ENCODE results near the gene DDX56.

The DDX56 gene

DNA sequence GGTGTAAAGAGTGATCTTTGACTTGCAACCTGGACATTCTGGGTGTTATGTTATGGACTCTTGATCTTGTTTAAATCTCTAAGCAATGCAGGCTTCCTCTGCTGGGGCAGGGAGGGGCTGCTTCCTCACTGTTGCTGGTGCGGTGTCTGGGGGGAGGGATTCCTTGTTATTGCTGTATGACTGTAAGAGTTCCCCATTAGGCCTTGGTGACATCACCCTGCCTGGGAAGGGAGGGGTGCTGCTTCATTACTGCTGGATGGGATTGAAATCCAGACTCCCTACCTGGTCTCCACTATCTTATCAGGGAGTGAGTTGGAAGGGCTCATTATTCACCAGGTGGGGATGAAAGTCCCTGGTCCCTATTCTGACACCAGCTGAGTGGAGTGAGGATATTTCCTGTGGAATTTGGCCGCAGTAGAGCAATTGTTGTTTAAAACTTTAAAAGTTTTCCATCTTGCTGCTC lies 41.5 kb upstream of the DDX56 start:
- H3K9ac ChIP-seq (ENCODE audit: low read depth in 1 of 2, low read length in 2 of 2): peak overlapping the region in 1 of 2 donors; percentile 41
- H3K4me1 ChIP-seq (ENCODE audit: control insufficient read depth in 1 of 2, insufficient read depth in 2 of 2, low read length in 2 of 2): peaks cover 42 to 43% of the 10 kb centered on the region in 2 donors
- no peaks in the 10 kb centered on the region for H3K27me3 ChIP-seq (ENCODE audit: control insufficient read depth in 1 of 2, insufficient read depth in 2 of 2, low read length in 2 of 2)
- H3K27ac ChIP-seq (ENCODE audit: low read depth, low read length): peak overlapping the region; percentile 61
- no peak overlapping the region for H3K4me3 ChIP-seq (ENCODE audit: low read depth in 1 of 2, low read length in 2 of 2)
- H3K9me3 ChIP-seq (ENCODE audit: control insufficient read depth in 1 of 2, low read length in 2 of 2): no peaks in the 10 kb centered on the region
- peaks cover 4 to 6% of the 10 kb centered on the region in 2 donors for H3K36me3 ChIP-seq (ENCODE audit: control insufficient read depth in 1 of 2, insufficient read depth in 2 of 2, low read length in 2 of 2)

DNA sequence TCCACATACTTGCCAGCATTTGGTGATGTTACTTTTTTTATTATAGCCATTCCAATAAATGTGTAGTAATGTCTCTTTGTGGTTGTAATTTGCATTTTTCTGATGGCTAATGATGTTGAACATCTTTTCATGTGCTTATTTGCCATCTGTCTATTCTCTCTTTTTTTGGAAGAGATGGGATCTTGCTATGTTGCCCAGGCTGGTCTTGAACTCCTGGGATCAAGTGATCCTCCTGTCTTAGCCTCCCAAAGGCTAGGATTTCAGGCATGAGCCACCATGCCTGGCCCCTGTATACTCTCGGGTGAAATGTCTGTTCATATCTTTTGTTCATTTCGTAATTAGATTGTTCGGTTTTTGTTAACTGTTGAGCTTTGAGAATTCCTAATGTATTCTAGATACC lies 36.1 kb upstream of the DDX56 start:
- H3K4me1 ChIP-seq (ENCODE audit: control insufficient read depth in 1 of 2, insufficient read depth in 2 of 2, low read length in 2 of 2): peaks cover 18 to 19% of the 10 kb centered on the region in 2 donors
- H3K27ac ChIP-seq (ENCODE audit: low read depth, low read length): no peak overlapping the region
- no peak overlapping the region for H3K4me3 ChIP-seq (ENCODE audit: low read depth in 1 of 2, low read length in 2 of 2)
- no peaks in the 10 kb centered on the region for H3K9me3 ChIP-seq (ENCODE audit: control insufficient read depth in 1 of 2, low read length in 2 of 2)
- no peak overlapping the region for H3K9ac ChIP-seq (ENCODE audit: low read depth in 1 of 2, low read length in 2 of 2)
- no peaks in the 10 kb centered on the region for H3K27me3 ChIP-seq (ENCODE audit: control insufficient read depth in 1 of 2, insufficient read depth in 2 of 2, low read length in 2 of 2)
- H3K36me3 ChIP-seq (ENCODE audit: control insufficient read depth in 1 of 2, insufficient read depth in 2 of 2, low read length in 2 of 2): no peaks in the 10 kb centered on the region

DNA sequence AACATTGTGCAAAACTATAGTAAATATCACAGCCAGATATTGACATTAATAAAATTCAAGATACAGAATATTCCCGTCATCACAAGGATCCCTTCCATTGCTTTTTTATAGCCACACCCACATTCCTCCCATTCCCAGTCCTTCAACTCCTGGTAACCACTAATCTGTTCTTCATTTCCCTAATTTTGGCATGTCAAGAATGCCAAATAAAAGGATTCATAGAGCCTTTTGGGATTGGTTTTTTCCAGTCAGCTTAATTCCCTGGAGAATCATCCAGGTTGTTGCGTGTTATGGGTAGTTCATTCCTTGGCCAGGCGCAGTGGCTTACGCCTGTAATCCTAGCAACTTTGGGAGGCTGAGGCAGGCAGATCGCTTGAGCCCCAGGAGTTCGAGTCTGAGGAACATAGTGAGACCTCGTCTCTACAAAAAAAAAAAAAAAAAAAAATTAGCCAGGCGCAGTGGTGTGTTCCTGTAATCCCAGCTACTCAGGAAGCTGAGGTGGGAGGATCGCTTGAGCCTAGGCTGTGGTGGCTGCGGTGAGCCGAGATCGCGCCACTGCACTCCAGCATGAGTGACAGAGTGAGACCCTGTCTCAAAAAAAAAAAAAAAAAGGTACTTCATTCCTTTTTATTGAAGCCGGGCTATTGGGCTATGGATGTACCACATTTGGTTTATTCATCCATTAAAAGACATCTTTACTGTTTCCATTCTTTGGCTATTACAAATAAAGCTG lies 35.4 kb upstream of the DDX56 start:
- Histone ChIP-seq H3K4me3 (ENCODE audit: low read depth in 1 of 2, low read length in 2 of 2) (no peak overlapping the region), H3K9ac (ENCODE audit: low read depth in 1 of 2, low read length in 2 of 2) (no peak overlapping the region), H3K4me1 (ENCODE audit: control insufficient read depth in 1 of 2, insufficient read depth in 2 of 2, low read length in 2 of 2) (peaks cover 12 to 15% of the 10 kb centered on the region in 2 donors), H3K27me3 (ENCODE audit: control insufficient read depth in 1 of 2, insufficient read depth in 2 of 2, low read length in 2 of 2) (no peaks in the 10 kb centered on the region), H3K9me3 (ENCODE audit: control insufficient read depth in 1 of 2, low read length in 2 of 2) (no peaks in the 10 kb centered on the region), H3K27ac (ENCODE audit: low read depth, low read length) (no peak overlapping the region), H3K36me3 (ENCODE audit: control insufficient read depth in 1 of 2, insufficient read depth in 2 of 2, low read length in 2 of 2) (no peaks in the 10 kb centered on the region)

GRCh38 chr7:44607141-44608068 lies 33.7 kb upstream of the DDX56 start:
- peak overlapping the region; percentile 84 to 96 for H3K9ac ChIP-seq (ENCODE audit: low read depth in 1 of 2, low read length in 2 of 2)
- no peaks in the 10 kb centered on the region for H3K9me3 ChIP-seq (ENCODE audit: control insufficient read depth in 1 of 2, low read length in 2 of 2)
- H3K4me1 ChIP-seq (ENCODE audit: control insufficient read depth in 1 of 2, insufficient read depth in 2 of 2, low read length in 2 of 2): peaks cover 12 to 15% of the 10 kb centered on the region in 2 donors
- no peaks in the 10 kb centered on the region for H3K36me3 ChIP-seq (ENCODE audit: control insufficient read depth in 1 of 2, insufficient read depth in 2 of 2, low read length in 2 of 2)
- H3K27ac ChIP-seq (ENCODE audit: low read depth, low read length): peak overlapping the region; percentile 96
- H3K27me3 ChIP-seq (ENCODE audit: control insufficient read depth in 1 of 2, insufficient read depth in 2 of 2, low read length in 2 of 2): no peaks in the 10 kb centered on the region
- peak overlapping the region; percentile 87 to 93 for H3K4me3 ChIP-seq (ENCODE audit: low read depth in 1 of 2, low read length in 2 of 2)

GRCh38 chr7:44606341-44607140 lies 32.8 kb upstream of the DDX56 start, which contains the start of gene OGDH:
OGDH (plus strand) TSS chr7:44606627; CDS start chr7:44624344, 17,717 bp downstream.
- Histone ChIP-seq H3K27me3 (ENCODE audit: control insufficient read depth in 1 of 2, insufficient read depth in 2 of 2, low read length in 2 of 2) (no peaks in the 10 kb centered on the region), H3K4me1 (ENCODE audit: control insufficient read depth in 1 of 2, insufficient read depth in 2 of 2, low read length in 2 of 2) (peaks cover 12 to 15% of the 10 kb centered on the region in 2 donors), H3K4me3 (ENCODE audit: low read depth in 1 of 2, low read length in 2 of 2) (peak within 1 kb of the TSS; percentile 87 to 93), H3K9me3 (ENCODE audit: control insufficient read depth in 1 of 2, low read length in 2 of 2) (no peaks in the 10 kb centered on the region), H3K36me3 (ENCODE audit: control insufficient read depth in 1 of 2, insufficient read depth in 2 of 2, low read length in 2 of 2) (no peaks in the 10 kb centered on the region), H3K27ac (ENCODE audit: low read depth, low read length) (peak within 1 kb of the TSS; percentile 99), H3K9ac (ENCODE audit: low read depth in 1 of 2, low read length in 2 of 2) (peak within 1 kb of the TSS; percentile 84 to 96)

DNA sequence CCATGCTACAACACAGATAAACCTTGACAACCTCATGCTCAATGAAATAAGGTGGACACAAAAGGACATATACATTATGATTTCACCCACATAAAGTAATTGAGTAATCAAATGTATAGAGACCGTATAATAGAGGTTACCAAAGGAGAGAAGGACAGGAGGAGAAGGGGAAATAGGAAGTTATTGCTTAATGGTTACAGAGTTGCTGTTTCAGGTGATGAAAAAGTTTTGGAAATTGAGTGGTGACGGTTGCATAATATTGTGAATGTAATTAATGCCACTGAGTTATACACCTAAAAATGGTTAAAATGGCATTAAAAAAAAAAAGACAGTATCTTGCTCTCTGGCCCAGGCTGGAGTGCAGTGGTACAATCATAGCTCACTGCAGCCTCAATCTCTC lies 31.2 kb upstream of the DDX56 start:
- no peaks in the 10 kb centered on the region for H3K36me3 ChIP-seq (ENCODE audit: control insufficient read depth in 1 of 2, insufficient read depth in 2 of 2, low read length in 2 of 2)
- H3K9ac ChIP-seq (ENCODE audit: low read depth in 1 of 2, low read length in 2 of 2): no peak overlapping the region
- no peak overlapping the region for H3K27ac ChIP-seq (ENCODE audit: low read depth, low read length)
- no peaks in the 10 kb centered on the region for H3K27me3 ChIP-seq (ENCODE audit: control insufficient read depth in 1 of 2, insufficient read depth in 2 of 2, low read length in 2 of 2)
- no peak overlapping the region for H3K4me3 ChIP-seq (ENCODE audit: low read depth in 1 of 2, low read length in 2 of 2)
- H3K4me1 ChIP-seq (ENCODE audit: control insufficient read depth in 1 of 2, insufficient read depth in 2 of 2, low read length in 2 of 2): peaks cover 12 to 15% of the 10 kb centered on the region in 2 donors
- H3K9me3 ChIP-seq (ENCODE audit: control insufficient read depth in 1 of 2, low read length in 2 of 2): no peaks in the 10 kb centered on the region

- no peak overlapping the region for H3K27ac ChIP-seq (ENCODE audit: low read depth, low read length)
- H3K9ac ChIP-seq (ENCODE audit: low read depth in 1 of 2, low read length in 2 of 2): no peak overlapping the region
- no peak overlapping the region for H3K4me3 ChIP-seq (ENCODE audit: low read depth in 1 of 2, low read length in 2 of 2)
- peaks cover 9 to 10% of the 10 kb centered on the region in 2 donors for H3K4me1 ChIP-seq (ENCODE audit: control insufficient read depth in 1 of 2, insufficient read depth in 2 of 2, low read length in 2 of 2)
- H3K9me3 ChIP-seq (ENCODE audit: control insufficient read depth in 1 of 2, low read length in 2 of 2): no peaks in the 10 kb centered on the region
- no peaks in the 10 kb centered on the region for H3K27me3 ChIP-seq (ENCODE audit: control insufficient read depth in 1 of 2, insufficient read depth in 2 of 2, low read length in 2 of 2)
- no peaks in the 10 kb centered on the region for H3K36me3 ChIP-seq (ENCODE audit: control insufficient read depth in 1 of 2, insufficient read depth in 2 of 2, low read length in 2 of 2)
Observed at GRCh38 chr7:44603193-44603592, 29.5 kb upstream of the DDX56 start.

GRCh38 chr7:44602576-44602910 lies 28.8 kb upstream of the DDX56 start:
- H3K27ac ChIP-seq (ENCODE audit: low read depth, low read length): no peak overlapping the region
- peaks cover 5% of the 10 kb centered on the region in 2 donors for H3K4me1 ChIP-seq (ENCODE audit: control insufficient read depth in 1 of 2, insufficient read depth in 2 of 2, low read length in 2 of 2)
- no peak overlapping the region for H3K4me3 ChIP-seq (ENCODE audit: low read depth in 1 of 2, low read length in 2 of 2)
- no peaks in the 10 kb centered on the region for H3K9me3 ChIP-seq (ENCODE audit: control insufficient read depth in 1 of 2, low read length in 2 of 2)
- no peaks in the 10 kb centered on the region for H3K36me3 ChIP-seq (ENCODE audit: control insufficient read depth in 1 of 2, insufficient read depth in 2 of 2, low read length in 2 of 2)
- no peaks in the 10 kb centered on the region for H3K27me3 ChIP-seq (ENCODE audit: control insufficient read depth in 1 of 2, insufficient read depth in 2 of 2, low read length in 2 of 2)
- no peak overlapping the region for H3K9ac ChIP-seq (ENCODE audit: low read depth in 1 of 2, low read length in 2 of 2)

GRCh38 chr7:44599222-44599621 lies 25.5 kb upstream of the DDX56 start:
- no peaks in the 10 kb centered on the region for H3K27me3 ChIP-seq (ENCODE audit: control insufficient read depth in 1 of 2, insufficient read depth in 2 of 2, low read length in 2 of 2)
- H3K36me3 ChIP-seq (ENCODE audit: control insufficient read depth in 1 of 2, insufficient read depth in 2 of 2, low read length in 2 of 2): no peaks in the 10 kb centered on the region
- no peaks in the 10 kb centered on the region for H3K4me1 ChIP-seq (ENCODE audit: control insufficient read depth in 1 of 2, insufficient read depth in 2 of 2, low read length in 2 of 2)
- H3K27ac ChIP-seq (ENCODE audit: low read depth, low read length): no peak overlapping the region
- no peak overlapping the region for H3K9ac ChIP-seq (ENCODE audit: low read depth in 1 of 2, low read length in 2 of 2)
- H3K9me3 ChIP-seq (ENCODE audit: control insufficient read depth in 1 of 2, low read length in 2 of 2): no peaks in the 10 kb centered on the region
- H3K4me3 ChIP-seq (ENCODE audit: low read depth in 1 of 2, low read length in 2 of 2): no peak overlapping the region

All from duodenal mucosa (tissue), 2 donors.